IPS-15b (cell line): ENCODE data around the gene ACCSL.

Source experiments
- H3K27me3 ChIP-seq: one replicate; pipeline ENCODE4 v1.6.1; 2013; ENCODE audit warnings: low read length; ENCODE audit not compliant: control insufficient read depth, insufficient read depth
- H3K36me3 ChIP-seq: one replicate; pipeline ENCODE4 v1.6.1; 2013; ENCODE audit warnings: low read length; ENCODE audit not compliant: control insufficient read depth, insufficient read depth
- H3K4me1 ChIP-seq: one replicate; pipeline ENCODE4 v1.6.1; 2013; ENCODE audit warnings: mild to moderate bottlenecking, low read length; ENCODE audit not compliant: control insufficient read depth, insufficient read depth
- H3K4me3 ChIP-seq: one replicate; pipeline ENCODE4 v1.5.1; 2013; ENCODE audit warnings: low read depth, low read length
- H3K9ac ChIP-seq: one replicate; pipeline ENCODE4 v1.6.1; 2013; ENCODE audit warnings: low read depth, mild to moderate bottlenecking, low read length
- H3K9me3 ChIP-seq: one replicate; pipeline ENCODE4 v1.6.1; 2013; ENCODE audit warnings: mild to moderate bottlenecking, low read length; ENCODE audit not compliant: control insufficient read depth, insufficient read depth

Gene ACCSL

DNA sequence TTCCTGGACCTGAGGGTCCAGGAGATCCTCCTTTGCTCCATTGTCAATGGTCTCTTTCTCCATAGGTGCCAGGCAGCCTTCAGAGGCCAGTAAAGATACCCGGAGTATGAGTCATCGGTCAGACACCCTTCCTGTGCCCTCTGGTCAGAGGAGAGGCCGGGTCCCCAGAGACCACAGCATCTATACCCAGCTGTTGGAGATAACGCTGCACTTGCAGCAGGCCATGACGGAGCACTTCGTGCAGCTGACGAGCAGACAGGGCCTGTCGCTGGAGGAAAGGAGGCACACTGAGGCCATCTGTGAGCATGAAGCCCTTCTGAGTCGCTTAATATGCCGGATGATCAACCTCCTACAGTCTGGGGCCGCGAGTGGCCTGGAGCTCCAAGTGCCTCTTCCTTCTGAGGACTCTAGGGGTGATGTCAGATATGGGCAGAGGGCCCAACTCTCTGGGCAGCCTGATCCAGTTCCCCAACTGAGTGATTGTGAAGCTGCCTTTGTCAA lies at the start of gene ACCSL:
Gene ACCSL (plus strand): TSS at position 51 of the 501 bp plus-strand sequence. CDS start 56 bp downstream, at position 107.
- H3K4me1 ChIP-seq: no peaks in the 10 kb centered on the region
- H3K27me3 ChIP-seq: peaks cover 4% of the 10 kb centered on the region
- H3K9ac ChIP-seq: no peak within 1 kb of the TSS
- no peaks in the 10 kb centered on the region for H3K36me3 ChIP-seq
- no peaks in the 10 kb centered on the region for H3K9me3 ChIP-seq
- H3K4me3 ChIP-seq: no peak within 1 kb of the TSS

DNA sequence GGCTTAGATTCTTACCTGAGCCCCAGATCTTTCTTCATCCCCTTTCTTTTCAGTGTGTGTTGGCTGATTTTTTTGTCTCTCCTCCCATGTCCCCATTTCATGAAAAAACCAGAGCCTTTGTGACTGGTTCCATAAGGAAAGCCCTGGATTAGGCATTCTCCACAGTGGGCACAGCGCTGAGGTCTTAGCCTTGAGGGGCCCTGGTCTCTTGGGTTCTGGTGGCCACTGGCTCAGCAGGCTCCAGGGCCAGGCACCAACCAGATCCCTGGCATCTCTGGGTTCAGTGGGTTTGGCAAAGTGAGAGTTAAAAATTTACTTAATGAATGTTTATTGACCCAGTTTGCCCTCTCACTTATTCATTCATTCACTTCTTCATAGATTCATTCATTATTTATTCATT lies 49.5 kb upstream of the ACCSL start:
- Histone ChIP-seq H3K4me1 (no peaks in the 10 kb centered on the region), H3K4me3 (no peak overlapping the region), H3K36me3 (no peaks in the 10 kb centered on the region), H3K9me3 (no peaks in the 10 kb centered on the region), H3K27me3 (no peaks in the 10 kb centered on the region), H3K9ac (no peak overlapping the region)

DNA sequence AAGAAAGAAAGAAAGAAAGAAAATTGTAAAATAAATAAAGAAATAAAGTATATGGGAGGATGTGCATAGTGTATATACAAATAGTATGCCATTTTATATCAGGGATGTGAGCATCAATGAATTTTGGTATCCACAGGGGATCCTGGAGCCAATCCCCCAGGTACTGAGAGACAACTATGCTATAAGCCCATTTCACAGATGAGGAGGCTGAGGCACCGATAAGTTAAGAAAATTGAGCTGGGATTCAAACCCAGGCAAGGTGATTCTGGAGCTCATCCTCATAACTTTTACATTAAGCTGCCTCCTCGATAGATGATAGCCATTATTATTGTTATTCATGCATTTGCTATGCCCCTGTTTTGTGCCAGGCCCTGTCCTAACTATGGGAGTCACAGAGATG lies 47.0 kb upstream of the ACCSL start:
- H3K4me1 ChIP-seq: peaks cover 7% of the 10 kb centered on the region
- no peaks in the 10 kb centered on the region for H3K36me3 ChIP-seq
- H3K27me3 ChIP-seq: no peaks in the 10 kb centered on the region
- H3K4me3 ChIP-seq: no peak overlapping the region
- H3K9me3 ChIP-seq: no peaks in the 10 kb centered on the region
- H3K9ac ChIP-seq: no peak overlapping the region

DNA sequence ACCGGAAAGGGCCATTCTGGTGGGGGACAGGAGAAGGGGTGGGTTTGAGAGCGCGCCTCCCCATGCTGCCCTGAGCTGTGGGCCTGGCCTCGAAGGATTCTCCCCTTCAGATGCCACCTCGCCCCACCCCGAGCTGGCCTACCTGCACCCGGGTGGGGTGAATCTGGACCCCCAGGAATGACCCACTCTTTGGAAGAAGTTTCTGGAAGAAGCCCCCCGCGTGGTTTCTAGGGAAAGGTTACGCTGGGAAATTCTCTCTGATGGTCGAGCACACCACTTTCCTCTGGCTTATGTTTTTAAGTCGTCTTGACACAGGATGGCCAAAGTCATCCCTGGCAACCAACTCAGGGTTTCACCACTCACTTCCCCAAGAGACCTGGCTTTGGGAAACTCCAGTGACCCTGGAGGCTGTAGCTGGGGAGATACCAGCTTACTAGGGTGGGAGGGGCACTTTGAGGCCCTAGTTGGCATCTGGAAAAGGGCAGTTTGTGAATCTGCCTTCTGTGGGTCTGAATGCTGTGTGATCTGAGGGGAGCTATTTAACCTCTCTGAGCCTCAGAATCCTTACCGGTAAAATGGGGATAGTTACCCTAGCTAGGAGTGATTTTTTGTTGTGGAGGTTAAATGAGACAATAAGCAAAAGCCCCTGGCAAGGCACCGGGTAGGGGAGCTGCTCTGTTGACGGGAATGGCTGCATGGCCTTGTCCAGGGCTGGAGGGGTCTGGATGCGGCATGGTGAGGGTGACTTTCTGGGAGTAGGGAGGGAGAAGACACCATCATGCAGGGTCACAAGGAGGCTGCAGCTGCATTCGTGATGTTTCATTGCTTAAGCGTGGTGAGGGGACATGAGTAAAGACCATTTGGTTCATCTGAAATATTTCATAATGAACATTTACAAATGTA lies 45.3 kb upstream of the ACCSL start:
- no peak overlapping the region for H3K4me3 ChIP-seq
- H3K36me3 ChIP-seq: no peaks in the 10 kb centered on the region
- no peaks in the 10 kb centered on the region for H3K27me3 ChIP-seq
- H3K4me1 ChIP-seq: peaks cover 8% of the 10 kb centered on the region
- no peak overlapping the region for H3K9ac ChIP-seq
- no peaks in the 10 kb centered on the region for H3K9me3 ChIP-seq

DNA sequence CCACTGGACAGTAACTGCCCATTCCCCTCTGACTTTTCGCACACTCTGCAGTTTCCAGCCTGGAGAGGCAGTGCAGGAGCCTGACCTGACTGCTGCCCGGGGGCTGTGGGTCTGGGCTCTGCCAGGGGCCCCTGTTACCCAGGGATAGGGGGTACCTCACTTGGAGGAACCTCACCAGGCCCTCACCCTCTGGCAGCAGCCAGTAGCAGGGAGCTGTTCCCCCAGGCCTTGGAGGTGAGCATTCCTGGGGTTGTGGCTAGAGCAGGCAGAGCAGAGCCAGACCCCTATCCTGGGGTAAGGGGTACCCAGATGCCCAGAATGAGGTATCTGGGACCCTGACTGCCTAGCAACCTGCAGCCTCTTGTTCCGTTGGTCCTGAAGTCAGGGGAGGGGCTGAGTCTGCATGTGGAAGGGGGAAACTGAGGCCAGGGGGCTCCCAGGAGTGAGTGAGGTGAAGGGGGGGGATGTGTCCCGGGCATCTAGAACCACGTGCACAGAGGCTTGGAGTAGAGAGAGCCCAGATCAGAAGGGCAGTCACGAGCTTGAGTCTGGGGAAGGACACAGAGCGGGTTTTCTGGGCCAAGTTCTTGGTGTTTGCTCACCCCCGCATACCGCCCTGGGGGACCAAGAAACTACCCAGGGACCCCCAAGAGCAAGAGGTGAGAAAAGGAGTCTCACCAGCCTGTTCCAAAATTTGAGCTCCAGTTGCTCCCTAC lies 43.9 kb upstream of the ACCSL start:
- no peak overlapping the region for H3K9ac ChIP-seq

DNA sequence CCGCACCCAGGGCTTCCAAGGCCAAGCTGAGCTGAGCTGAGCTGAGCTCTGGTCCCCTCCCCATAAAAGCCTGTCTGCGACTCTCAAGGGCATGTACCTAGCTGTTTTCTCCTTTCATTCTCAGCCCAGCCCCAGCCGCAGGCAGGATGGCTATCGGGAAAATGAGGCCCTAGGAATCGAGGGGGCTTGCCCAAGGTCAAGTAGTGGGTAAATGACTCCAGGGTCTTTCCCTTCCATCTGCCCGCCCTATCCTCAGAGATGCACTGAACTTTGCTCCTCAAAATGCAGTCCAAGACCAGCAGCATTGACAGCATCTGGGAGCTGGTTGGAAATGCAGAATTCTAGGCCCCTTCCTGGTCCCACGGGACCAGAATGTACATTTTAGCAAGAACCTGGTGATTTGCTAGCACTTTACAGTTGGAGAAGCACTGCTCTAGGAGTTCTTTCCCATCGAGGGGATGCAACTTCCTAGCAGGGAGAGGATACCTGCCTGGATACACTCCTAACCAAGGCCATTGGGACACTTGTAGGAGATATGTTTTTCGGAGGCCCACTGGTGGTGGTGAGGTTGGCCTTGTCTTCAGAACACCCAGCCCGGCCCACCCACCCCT lies 43.2 kb upstream of the ACCSL start:
- no peaks in the 10 kb centered on the region for H3K9me3 ChIP-seq
- no peak overlapping the region for H3K4me3 ChIP-seq
- H3K9ac ChIP-seq: no peak overlapping the region

More for the DNA sequence above, 43.9 kb upstream of the ACCSL start:
- no peaks in the 10 kb centered on the region for H3K36me3 ChIP-seq
- H3K9me3 ChIP-seq: no peaks in the 10 kb centered on the region
- no peaks in the 10 kb centered on the region for H3K27me3 ChIP-seq
- H3K4me3 ChIP-seq: no peak overlapping the region
- peaks cover 8% of the 10 kb centered on the region for H3K4me1 ChIP-seq

DNA sequence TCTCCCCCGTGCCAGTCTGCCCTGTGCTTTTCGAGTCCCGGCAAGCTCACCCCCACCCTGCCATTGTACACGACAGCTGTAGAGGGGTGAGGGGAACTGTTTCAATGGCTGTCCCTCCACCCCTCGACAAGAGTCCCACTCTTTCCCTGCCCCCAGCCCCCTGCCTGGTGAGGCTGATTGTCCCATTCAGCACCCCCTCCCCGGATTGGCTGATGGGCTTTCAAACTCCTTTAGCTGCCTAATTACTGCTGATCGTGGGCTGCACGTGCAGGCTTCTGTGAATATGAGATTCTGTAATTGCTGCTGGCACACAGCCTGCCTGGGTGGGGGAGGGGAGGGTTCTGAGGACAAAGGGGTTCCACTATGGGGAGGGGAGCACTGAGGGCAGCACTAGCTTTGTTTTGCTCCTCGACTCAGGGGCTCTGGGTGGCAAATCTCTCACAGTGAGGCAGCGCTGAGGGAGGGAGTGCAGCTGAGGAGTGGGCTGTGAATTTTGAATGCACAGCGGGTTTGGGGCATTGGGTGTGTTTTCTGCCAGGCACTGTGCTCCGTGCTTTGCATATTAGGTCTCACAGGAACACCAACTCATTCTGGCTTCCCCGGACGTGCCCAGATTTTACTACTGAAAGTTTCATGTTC lies 42.6 kb upstream of the ACCSL start:
- no peaks in the 10 kb centered on the region for H3K9me3 ChIP-seq
- H3K4me3 ChIP-seq: no peak overlapping the region
- H3K27me3 ChIP-seq: no peaks in the 10 kb centered on the region
- peaks cover 8% of the 10 kb centered on the region for H3K4me1 ChIP-seq
- H3K36me3 ChIP-seq: no peaks in the 10 kb centered on the region
- H3K9ac ChIP-seq: no peak overlapping the region

More for the DNA sequence above, 43.2 kb upstream of the ACCSL start:
- Histone ChIP-seq H3K27me3 (no peaks in the 10 kb centered on the region), H3K4me1 (peaks cover 8% of the 10 kb centered on the region), H3K36me3 (no peaks in the 10 kb centered on the region)

DNA sequence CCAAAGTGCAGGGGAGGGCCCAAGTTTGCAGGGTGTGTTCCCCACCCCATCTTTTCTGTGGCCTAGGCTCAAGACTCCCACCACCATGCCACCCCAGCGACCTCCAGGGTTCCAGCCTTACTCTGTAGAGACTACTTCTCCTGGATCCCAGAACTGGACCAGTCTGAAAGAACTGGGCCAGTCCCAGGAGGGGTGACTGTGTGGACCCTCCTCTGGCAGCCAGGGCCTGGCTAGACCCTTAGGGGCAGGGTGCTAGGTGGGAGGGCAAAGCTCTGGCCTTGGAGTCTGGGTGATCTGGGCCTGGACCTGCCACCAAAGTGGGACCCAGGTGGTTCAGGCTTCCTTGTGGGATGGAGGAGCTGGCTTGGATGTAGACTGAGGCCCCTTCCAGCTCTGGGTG lies 41.8 kb upstream of the ACCSL start:
- no peaks in the 10 kb centered on the region for H3K36me3 ChIP-seq
- H3K4me3 ChIP-seq: no peak overlapping the region
- peaks cover 8% of the 10 kb centered on the region for H3K4me1 ChIP-seq
- H3K9ac ChIP-seq: no peak overlapping the region
- H3K27me3 ChIP-seq: no peaks in the 10 kb centered on the region
- H3K9me3 ChIP-seq: no peaks in the 10 kb centered on the region

DNA sequence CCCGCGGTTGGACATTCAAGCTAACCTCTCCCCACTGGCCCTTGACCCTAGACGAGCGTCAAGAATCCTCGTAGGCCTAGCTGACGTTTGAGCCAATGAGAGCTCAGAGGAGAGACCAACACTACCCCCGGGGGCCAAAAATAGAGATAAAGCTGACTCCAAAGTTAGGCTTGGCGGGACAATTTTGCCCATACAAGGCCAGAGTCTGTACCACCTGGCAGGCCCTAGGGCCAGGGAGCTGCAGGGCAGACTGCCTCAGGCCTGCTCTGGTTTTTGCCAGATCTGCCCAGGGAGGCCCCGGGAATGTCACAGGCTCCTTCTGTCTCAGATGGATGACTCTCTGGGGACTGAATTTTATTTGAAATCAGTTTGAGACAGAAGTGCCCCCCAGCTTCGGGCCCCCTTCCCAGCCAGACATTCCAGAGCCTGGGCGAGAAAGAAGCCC lies 40.8 kb upstream of the ACCSL start:
- Histone ChIP-seq H3K4me1 (peaks cover 8% of the 10 kb centered on the region), H3K9me3 (no peaks in the 10 kb centered on the region), H3K4me3 (no peak overlapping the region), H3K27me3 (no peaks in the 10 kb centered on the region), H3K9ac (no peak overlapping the region), H3K36me3 (no peaks in the 10 kb centered on the region)

DNA sequence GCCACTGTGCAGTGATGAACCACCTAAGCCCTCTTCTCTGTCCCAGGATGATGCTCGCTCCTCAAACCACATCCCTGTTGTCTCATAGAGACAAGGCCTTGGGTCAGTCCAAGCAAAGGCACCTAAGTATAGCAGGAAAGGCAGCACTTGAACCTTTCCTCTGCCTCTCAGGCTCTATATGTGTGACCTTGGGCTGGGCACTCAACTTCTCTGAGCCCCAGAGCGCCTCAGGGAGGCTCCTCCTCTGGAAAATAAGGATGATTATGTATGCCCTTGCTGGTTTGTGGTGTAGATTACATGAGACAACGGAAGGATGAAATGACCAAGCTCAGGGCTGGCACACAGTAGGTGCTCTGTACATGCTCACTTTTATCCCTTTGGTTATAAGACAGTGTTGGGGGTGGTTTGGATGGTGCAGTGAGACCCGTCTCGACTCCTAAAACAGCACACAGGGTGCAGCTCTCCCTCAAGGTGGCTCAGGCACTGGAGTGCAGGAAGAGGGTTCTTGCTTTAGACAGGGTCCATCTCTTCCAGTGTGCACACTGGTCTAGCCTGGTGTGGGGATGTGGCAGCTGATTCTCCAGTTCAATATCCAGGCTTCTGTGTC lies 40.2 kb upstream of the ACCSL start:
- Histone ChIP-seq H3K4me3 (no peak overlapping the region), H3K36me3 (no peaks in the 10 kb centered on the region), H3K9ac (no peak overlapping the region), H3K4me1 (peaks cover 8% of the 10 kb centered on the region), H3K9me3 (no peaks in the 10 kb centered on the region), H3K27me3 (no peaks in the 10 kb centered on the region)

DNA sequence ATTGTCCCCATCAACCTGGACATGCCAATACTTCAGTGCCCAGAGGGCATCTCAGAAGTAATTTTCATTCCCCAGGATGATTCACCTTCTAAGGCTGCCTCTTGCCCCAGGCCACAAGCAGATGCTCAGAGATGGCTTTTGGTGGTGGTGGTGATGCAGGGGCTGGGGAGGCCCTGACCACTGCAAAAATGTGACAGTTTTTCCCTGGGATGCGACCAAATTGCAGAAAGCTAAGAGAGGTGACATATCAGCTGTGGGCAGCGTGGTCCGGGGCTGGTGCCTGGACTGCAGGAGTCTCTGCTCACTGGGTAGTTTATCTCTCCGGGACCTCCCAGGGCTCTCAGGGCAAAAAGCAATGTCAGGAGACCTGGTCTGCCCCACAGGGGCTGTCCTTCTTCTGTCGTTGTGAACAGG lies 39.7 kb upstream of the ACCSL start:
- H3K4me1 ChIP-seq: peaks cover 8% of the 10 kb centered on the region
- H3K27me3 ChIP-seq: no peaks in the 10 kb centered on the region
- no peak overlapping the region for H3K4me3 ChIP-seq
- no peak overlapping the region for H3K9ac ChIP-seq
- no peaks in the 10 kb centered on the region for H3K36me3 ChIP-seq
- H3K9me3 ChIP-seq: no peaks in the 10 kb centered on the region
